DND-41 (cell line): Measurements from ENCODE around the gene TAF6L.

Experiments used
- EZH2 ChIP-seq: IDR thresholded peaks from 3 replicates; pipeline ENCODE4 v1.6.1; 2012; ENCODE audit warnings: borderline replicate concordance, low read depth, mild to moderate bottlenecking, moderate library complexity, low read length, inconsistent platforms; ENCODE audit not compliant: severe bottlenecking
- TF ChIP-seq, protein P1 (sequence below): IDR thresholded peaks from 2 replicates; pipeline ENCODE4 v1.5.1; 2012; ENCODE audit warnings: borderline replicate concordance, low read length, moderate library complexity, mild to moderate bottlenecking; ENCODE audit not compliant: poor library complexity, severe bottlenecking; ENCODE audit errors: extremely low read depth

DNA sequence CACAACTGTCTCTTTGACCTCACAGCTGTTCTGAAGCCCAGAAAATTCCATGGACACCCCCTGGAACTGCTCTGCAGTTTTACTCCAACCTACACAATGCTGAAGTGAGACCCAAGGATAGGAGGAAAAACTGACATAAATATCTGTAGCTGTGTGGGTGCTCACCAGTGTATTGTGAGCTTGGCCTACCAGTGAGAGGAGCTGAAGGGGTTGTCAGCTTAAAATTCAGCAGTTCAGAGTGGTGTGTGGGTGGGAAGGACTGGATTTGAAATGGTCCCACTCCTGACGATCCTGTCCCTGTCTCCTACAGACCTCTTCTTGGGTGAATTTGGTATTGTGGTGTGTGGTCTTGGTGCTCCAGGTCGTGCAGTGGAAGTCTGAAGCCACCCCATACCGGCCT, 18.4 kb downstream of the TAF6L start:
- TF ChIP-seq, protein P1, sequence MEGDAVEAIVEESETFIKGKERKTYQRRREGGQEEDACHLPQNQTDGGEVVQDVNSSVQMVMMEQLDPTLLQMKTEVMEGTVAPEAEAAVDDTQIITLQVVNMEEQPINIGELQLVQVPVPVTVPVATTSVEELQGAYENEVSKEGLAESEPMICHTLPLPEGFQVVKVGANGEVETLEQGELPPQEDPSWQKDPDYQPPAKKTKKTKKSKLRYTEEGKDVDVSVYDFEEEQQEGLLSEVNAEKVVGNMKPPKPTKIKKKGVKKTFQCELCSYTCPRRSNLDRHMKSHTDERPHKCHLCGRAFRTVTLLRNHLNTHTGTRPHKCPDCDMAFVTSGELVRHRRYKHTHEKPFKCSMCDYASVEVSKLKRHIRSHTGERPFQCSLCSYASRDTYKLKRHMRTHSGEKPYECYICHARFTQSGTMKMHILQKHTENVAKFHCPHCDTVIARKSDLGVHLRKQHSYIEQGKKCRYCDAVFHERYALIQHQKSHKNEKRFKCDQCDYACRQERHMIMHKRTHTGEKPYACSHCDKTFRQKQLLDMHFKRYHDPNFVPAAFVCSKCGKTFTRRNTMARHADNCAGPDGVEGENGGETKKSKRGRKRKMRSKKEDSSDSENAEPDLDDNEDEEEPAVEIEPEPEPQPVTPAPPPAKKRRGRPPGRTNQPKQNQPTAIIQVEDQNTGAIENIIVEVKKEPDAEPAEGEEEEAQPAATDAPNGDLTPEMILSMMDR: no peak
- TF ChIP-seq EZH2: no peak
